Nucleus accumbens (tissue), 56 donors: Measurements from ENCODE around the gene COCH.

Experiments
- DNase-seq, 56 donors: peaks; one replicate each; lab custom pipeline; 2025; lab: John Stamatoyannopoulos, UW

COCH gene

DNA sequence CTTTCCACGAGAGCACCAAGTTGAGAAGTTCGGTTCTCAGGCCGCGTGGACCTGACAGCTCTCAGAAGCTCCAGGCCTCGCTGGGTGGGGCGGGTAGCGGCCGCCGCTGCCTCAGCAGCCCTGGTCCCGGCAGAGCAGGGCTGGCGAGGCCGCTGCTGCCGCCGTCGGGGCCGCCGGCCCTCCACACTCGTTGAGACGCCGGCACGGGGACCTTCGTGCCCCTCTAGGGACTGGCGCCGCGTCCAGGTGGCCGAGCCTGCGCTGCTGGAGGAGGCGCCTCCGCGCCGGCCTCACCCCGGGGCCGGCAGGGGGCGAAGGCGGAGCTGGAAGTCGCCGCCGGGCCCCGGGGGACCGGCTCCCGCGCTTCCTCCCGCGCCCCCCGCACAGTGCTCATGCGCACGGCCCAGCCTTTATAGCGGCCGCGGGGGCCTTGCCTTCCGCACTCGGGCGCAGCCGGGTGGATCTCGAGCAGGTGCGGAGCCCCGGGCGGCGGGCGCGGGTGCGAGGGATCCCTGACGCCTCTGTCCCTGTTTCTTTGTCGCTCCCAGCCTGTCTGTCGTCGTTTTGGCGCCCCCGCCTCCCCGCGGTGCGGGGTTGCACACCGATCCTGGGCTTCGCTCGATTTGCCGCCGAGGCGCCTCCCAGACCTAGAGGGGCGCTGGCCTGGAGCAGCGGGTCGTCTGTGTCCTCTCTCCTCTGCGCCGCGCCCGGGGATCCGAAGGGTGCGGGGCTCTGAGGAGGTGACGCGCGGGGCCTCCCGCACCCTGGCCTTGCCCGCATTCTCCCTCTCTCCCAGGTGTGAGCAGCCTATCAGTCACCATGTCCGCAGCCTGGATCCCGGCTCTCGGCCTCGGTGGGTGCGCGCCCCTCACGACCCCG is at the start of gene COCH:
COCH (plus strand) TSS at position 440 of the 879 bp plus-strand sequence; CDS start at position 820, 380 bp downstream.
- DNase-seq: peak in 24 of 56 donors; percentile 11 to 65 (median 28)

DNA sequence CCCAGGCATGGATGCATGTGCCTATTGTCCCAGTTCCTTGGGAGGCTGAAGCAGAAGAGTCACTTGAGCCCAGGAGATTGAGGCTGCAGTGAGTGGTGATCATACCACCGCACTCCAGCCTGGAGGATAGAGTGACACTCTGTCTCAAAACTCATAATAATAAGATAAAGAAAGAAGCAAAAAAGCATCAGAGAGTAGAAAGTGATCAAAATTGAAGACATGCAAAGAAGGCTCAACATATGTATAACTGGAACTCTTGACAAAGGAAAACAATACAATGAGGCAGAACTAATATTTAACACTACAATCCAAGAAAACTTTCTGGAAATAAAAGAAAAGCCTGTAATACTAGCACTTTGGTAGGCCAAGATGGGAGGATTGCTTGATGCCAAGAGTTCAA is 48.3 kb upstream of the COCH start:
- no peak for DNase-seq

DNA sequence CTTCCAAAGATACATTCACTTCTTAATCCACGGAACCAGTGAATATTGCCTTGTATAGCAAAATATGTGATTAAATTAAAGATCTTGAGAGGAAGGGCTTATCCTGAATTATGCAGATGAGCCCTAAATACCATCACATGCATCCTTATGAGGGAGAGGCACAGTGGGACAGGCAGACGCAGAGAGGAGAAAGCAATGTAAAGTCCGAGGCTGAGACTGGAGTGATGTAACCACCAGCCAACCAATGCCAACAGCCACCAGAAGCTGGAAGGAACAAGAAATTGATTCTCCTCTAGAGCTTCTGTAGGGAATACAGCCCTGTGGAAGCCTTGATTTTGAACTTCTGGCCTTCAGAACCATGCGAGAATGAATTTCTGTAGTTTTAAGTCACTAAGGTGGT is 44.5 kb upstream of the COCH start:
- no peak for DNase-seq

DNA sequence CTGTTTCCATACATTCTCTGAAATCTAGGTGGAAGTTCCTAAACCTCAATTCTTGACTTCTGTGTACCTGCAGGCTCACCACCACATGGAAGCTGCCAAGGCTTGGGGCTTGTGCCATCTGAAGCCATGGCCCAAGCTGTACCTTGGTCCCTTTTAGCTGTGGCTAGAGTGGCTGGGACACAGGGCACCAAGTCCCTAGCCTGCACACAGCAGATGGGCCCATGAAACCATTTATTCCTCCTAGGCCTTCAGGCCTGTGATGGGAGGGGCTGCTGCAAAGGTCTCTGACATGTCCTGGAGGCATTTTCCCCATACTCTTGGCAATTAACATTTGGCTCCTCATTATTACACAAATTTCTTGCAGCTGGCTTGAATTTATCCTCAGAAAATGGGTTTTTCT is 40.0 kb upstream of the COCH start:
- no peak for DNase-seq

DNA sequence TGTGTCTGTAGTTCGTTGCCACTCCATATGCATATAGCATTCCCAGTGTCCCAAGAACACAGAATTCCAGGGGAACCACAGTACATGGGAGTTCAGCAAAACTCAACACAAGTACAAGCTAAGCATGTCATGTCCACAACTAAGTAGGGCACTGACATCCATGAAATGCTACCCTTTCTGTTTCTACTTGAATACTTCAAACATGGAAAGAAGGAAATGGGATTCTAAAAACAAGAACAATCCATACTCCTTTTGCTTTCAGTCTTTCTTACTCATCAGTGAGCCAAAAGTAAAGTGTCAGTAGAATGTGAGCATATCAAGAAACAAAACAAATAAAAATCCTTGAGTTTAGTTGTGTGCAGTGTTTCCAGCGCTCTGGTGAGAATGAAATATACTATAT is 36.0 kb upstream of the COCH start:
- no peak for DNase-seq

DNA sequence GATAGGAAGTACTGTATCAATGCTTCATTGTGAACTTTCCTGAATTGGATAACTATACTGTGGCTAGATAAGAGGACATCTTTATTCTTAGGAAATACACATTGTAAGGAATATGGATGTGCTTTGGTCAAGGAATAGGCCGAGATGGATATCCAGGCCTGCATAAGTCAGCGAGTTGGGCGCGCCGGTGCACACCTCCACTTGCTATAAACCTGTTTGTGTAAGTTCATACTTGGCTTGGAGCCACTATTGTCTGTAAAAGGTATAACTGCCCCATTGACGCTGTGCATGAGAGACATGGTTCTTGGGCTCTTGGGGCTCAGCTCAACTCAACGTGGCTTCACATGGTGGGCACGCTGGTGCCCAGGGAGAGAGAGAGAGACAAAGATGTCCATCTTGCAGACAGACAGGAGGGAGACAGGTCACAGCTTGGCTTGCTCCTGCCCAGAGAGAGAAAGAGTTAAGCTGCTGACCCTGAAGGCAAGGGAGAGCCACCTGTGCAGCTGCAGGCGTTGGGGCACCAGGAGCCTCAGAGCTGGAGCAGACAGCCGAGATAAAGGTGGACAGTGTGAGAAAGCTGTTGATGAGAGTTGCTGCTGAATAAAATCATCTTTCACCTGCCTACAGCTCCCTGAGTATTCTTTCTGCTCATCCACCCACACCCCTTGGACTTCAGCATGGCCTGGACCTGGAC is 34.1 kb upstream of the COCH start:
- DNase-seq: no peak

DNA sequence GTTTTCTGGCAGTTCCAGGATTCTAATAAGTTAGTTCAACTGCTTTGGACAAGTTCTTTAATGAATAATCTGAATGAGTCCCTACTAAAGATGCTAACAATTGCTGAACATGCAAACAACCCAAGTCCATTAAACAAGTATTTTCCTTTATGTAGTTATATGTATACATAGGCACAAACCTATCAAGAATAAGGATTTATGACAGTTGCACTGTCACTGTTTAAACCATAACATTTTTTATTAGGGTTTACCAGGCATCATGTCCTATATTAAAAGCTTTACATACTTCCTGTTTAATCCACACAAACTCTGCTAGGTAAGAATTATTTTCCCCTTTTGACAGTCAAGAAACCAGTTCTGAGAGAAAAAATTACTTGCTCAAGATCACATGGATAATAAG is 31.9 kb upstream of the COCH start:
- no peak for DNase-seq

DNA sequence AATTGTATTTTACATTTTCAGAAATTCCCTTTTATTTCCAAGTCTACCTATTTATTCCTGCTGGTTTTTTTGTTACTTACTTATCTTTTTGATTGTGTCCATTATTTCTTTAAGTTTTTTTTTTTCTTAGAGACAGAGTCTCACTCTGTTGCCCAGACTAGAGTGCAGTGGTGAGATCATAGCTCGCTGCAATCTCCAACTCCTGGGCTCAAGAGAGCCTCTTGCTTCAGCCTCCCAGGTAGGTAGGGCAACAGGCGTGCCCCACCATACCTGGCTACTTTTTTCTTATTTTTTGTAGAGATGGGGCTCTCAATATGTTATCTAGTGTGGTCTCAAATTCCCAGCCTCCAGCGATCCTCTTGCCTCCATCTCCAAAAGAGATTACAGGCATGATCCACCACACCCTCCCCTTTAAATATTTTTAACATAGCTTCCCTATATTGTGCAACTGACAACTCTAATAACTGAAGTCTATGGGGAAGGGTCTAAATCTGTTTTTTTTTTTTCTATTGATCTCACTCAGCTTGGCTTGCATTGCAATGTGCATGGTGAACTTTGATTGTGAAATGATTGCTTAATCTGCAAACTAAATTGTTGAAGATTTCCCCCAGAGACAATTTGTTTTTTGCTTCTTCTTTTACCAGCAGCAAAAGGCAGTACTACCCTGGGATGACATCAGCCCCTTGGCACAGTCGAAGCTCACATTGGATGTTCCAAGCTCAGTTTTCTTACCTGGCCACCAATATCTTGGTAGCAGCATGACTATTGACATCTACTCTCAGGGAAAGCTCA is 25.7 kb upstream of the COCH start:
- no peak for DNase-seq

DNA sequence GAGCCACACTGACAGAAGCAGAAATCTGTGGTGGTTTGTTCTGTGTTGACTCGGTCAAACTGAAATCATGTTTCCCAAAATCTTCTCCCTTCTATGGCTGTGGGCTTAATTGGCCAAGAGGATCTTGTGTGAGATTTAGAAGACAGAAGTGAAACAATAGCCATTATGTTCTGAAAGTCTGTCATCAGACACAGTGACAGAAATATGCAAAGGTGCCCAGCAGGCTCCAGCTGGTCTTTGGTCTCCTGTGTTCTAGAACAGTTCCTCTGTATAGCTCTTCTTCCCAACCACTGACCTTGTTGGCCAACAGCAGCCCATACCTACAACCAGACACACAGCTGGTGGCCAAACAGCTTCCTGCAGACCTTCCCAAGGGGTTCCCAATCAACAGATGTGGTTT is 25.0 kb upstream of the COCH start:
- DNase-seq: no peak

DNA sequence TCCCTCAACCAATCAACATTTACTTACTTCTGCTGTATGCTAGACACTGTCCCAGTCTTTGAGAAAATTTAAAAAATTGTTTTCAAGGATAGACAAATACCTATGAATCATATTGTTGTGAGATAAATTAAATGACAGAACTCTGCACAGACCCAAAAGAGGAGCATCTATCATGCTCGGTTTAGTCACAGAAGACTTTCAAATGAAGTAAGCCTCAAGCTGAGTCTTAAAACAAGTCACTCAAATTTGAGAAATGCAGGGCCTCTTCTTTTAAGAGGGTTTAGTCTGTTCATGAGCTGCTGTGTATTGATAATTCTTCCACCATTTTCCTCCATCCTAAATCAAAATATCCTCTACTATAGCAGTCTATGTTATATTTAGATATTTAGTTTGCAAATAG is 24.4 kb upstream of the COCH start:
- DNase-seq: no peak

DNA sequence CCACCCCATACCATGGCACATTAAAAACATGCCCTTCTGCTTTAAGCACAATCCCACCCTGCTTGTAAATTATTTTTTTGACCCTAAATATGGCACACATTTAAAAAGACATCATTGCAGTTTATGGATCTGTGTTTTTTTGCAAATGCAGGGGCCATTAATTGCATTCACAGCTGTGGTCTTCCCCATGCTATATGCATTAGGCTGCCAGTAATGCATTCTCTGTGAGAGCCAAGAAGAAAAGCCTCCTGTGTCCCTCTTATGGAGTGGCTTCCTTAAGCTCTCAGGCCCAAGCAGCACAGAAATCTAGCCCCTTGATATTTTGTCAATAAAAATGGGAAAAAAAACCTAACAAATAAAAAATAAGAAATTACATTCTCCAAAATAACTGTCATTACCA is 20.4 kb upstream of the COCH start:
- no peak for DNase-seq

DNA sequence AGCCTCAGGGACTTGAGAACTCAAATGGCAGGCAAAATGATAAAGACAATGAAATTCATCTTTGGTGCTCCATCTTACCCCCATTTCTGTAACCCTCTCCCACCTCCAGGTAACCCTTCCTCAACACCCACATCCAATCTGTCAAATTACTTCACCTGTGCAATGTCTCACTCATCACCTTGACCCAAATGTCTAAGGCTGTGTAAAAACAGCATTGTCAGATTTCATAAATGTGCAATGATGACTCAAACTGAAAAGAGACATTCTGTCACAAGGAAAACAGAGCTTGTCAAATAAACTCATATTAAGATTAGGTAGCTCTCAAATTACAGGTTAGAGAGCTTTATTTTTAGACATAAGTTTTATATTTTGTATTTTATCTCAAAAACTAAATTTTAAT is 19.9 kb upstream of the COCH start:
- peak in 4 of 56 donors; percentile 5 to 22 (median 12) for DNase-seq

DNA sequence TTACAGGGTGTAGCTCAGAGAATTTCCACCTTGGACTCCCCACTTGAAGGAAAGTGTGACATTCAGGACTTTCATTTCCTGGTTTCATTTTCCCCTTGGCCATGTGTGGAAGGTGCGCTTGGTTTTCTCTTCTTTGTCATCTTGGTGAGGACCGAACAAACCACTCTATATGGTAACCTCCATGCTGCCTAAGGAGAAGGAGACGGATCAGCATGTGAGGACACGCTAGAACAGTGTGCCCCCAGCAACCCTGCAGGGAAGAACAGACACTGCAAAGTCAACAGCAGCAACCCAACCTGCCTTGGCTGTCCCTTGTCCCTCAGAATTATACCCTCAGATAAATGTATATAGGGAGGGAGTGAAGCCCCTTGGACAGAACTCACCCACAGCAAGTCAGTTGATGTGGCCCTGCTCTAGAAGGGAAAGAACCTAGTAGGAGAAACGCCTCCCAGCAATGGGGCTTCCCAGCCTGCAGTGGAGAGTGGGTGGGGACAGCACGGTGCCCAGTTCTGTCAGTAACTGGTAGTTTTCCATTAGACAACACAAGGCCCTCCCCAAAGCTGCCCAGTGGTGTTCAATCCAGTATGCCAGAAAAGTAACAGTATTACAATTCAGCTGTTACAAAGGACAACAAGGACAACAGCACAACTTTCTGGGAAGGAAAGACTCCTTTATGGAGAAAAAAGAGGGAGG is 18.9 kb upstream of the COCH start:
- no peak for DNase-seq

DNA sequence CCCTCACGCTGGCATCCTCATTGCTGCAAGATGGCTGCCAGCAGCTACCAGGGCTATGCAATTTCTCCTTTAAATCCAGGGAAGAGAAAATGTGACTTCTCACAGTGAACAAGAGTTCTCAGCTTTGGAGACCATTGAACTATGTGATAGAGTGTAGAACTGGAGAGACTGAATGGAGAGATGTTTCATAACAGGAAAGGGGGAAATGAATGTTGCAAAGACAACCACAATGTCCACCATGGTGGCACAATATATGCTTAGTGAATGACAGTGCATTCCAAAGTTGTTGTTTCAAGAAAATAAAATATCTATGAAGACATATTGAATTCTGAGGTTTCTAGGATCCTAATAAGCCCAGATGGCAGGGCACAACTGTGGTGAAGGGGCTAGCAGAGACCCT is 13.2 kb upstream of the COCH start:
- no peak for DNase-seq

DNA sequence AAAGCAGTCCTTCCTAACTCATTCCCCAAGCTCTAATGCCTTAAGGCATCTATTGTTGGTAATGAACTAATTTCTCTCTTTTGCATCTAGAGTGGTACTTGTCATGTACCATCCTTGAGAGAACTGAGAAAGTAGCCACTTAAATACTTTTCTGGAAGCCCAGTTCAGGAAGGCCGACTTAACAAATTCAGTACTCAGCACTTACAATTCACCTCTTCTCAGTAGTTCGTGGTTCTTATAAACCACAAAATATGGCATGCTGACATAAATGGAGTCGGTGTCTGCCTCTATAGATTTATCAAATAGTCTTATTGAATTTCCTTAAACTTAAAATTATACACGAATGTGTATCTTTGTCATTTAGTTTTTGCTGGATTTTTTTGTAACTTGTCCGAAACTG is 9.4 kb upstream of the COCH start:
- DNase-seq: no peak

DNA sequence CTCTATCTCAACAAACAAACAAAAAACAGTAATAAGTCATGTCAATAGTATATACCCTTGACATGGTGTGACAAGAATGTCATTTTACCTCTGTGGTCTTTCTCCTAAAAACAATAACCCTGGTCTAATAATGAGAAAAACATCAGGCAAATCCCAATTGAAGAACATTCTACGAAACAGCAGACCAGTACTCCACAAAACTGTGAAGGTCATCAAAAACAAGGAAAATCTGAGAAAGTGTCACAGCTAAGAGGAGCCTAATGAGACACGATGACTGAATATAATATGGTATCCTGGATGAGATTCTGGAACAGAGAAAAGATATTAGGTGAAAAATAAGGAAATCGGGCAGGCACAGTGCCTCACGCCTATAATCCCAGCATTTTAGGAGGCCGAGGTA is 5.6 kb upstream of the COCH start:
- no peak for DNase-seq

DNA sequence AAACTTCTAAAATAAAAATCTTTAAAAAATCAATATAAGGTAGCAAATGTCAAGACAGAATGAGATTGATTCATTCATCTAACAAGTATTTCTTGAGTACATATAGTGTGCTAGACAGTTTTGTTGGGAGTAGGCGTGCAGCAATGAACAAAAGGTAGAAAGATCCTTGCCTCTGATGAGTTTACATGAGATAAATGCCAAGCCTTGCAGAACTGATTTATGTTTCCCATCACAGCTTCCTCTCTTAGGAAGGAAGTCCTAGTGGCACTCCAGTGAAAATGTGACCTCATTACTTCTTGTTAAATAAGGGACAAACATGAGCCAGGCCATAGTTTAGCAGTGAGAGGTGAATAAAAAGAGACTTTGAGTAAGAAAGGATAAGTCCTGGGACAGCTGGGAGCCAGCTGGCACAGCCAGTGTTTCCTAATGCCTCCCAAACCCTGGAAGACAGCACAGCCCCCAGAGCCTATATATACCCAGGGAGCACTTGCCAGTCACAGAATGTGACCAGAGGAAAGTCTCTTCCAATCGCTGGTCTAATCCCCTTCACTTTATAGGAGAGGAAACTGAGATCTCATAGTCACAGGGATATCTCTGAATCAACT is 4.7 kb upstream of the COCH start:
- peak in 1 of 56 donors; percentile 6 for DNase-seq

DNA sequence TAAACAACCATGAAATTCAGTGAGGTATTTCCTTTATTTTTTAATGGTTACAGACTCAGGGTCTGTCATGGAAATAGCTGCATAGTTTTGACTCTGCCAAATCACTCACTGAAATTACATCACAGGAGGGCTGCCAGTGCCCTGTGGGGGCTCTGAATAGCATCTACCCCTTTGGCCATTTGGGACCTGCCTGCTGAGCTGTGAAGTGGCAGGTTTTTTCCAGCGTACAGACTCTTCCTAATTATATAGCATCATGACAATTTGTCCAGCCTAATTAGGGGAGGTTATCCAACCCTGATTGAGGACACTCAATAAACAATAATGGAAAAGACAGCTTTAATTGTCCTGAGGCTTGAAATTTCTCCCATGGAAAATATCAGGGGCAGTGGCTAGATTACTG is 1.8 kb upstream of the COCH start:
- DNase-seq: no peak

DNA sequence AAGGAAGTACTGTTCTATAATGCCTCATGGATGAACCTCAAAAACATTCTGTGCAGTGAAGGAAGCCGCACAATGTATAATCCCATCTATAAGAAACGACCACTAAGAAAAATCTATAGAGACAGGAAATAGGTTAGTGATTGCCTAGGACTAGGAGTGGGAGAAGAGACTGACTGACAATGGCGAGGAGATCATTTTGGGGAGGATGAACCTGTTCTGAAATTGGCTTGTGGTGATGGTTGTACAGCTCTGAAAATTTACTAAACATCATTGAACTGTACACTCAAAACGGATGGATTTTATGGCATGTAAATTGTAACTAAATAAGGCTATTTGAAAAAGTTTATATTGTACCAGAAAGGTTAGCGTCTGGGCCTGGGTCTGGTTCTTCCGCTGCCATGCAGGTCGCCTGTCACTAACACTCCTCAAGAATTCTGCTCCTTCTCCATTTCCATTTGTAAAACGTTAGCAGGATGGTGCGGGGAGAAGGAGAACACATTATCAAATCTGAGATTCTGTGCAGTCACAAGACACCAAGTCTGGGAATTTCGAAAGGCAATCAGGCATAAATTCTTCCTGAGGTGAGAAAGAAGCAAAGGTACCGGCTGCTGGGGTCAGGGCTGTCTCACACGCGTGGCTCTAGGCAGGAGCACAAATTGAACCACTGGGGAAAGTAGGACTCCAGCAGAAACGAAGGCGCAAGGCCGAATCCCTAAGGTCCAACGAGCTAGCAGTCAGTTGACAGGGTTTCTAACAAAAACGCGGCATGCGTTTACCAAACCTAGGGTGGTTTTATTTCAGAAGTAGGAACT is 845 bp upstream of the COCH start:
- peak in 1 of 56 donors; percentile 16 for DNase-seq
